GM12891 (cell line): ENCODE measurements around the gene BLOC1S3.

Source experiments
- POLR2A ChIP-seq: IDR thresholded peaks from 2 replicates; pipeline ENCODE4 v1.6.1; 2011; ENCODE audit warnings: low read depth, low read length, control low read depth
- SPI1 ChIP-seq: IDR thresholded peaks from 2 replicates; pipeline ENCODE4 v1.6.1; 2011; ENCODE audit warnings: low read depth, low read length, control low read depth

- TF ChIP-seq POLR2A (no peak), SPI1 (no peak)
These were observed 36.4 kb upstream of the BLOC1S3 start for GRCh38 chr19:45142016-45142725.
